CD4-positive, alpha-beta T cell treated with Interleukin-15 for 4 hours (primary cell): ENCODE data around the gene CTIF.

Experiments
- DNase-seq: peaks from one replicate; pipeline ENCODE4 v3.0.0-alpha.2; 2020; ENCODE audit warnings: low spot score

CTIF gene

GRCh38 chr18:48776641-48777025, 237.8 kb downstream of the CTIF start:
- DNase-seq = no peak

DNA sequence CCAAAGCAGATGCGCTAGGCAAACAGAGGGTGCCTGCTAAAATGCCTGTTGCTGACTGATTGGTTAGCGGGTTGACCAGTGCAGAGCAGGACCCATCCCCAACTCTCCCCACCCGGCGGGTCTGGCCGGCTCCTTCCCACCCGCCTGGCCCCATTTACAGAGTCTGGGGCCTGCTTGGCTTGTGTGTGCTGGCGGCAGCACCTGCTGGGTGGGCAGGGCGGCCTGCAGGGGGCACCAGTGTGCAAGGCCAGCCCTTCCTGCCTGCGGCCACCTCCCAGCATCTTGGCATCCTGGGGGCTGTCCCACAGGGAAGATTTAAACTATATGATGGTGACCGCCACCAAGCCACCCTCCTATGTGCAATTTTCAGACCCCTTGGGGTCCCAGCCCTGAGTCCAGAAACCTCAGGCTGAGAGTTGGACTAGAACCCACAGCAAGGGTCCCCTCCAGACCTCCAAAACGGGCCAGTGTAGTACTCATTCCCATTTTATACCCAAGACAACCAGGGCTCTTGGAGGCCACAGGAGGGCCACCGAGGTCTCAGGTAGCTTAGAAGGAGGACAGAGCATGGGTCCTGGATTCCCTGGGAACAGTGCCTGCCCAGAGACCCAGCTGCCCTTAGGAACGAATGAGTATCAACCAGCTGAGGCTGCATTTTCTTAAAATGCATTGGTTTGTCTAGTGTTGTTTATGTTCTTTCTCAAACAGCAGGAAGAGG, 238.4 kb downstream of the CTIF start:
- DNase-seq = peak; percentile 69

DNA sequence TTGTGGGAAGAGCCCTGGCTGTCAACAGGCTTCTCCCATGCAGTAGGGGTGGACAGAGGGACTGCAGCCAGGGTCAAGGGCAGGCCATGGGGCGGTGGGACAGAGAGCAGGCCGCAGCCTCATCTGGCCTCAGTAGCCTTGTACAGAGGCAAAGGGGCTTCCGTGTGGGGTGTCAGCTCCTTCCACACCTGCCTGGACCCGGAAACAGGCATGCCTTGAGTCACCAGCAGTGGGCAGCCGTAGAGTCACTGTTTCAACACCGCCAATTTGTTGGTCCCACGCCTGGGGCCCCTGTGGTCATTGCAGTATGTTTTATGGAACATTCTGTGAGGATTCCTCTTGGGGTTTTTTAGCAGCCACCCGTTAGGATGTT, 238.9 kb downstream of the CTIF start:
- DNase-seq = no peak

DNA sequence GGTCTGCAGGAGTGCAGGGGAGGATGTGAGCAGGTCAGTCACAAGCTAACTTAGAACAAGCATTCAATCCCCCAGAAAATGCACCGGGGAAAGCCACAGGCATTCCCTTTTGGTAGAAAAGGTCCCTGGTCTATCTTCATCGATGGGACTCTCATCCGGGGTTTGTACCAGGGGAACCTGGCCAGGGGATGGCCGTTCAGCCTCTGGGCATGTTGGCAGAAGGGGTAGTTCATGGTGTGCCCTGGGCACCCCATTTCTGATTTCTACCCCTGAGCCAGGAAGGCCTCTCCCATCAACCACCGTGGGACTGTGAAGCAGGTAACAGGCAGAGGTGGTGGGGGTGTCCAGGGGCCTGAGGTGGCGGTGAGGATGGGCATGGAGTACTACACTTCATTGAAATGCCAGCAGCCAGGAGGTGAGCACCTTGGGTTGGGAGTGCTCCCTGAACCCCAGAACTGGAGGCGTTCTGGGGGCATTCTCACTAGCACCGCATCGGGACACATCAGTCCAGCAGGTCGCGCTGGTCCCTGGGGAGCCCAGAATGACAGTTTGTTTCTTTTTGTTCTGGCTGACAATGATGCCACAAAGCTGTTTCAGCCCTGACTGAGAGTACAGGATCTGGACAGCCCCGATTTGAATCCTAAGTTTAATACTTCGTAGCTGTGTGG, 239.6 kb downstream of the CTIF start:
- no peak for DNase-seq

- DNase-seq = no peak
These were observed 240.6 kb downstream of the CTIF start for GRCh38 chr18:48779462-48779861.

DNA sequence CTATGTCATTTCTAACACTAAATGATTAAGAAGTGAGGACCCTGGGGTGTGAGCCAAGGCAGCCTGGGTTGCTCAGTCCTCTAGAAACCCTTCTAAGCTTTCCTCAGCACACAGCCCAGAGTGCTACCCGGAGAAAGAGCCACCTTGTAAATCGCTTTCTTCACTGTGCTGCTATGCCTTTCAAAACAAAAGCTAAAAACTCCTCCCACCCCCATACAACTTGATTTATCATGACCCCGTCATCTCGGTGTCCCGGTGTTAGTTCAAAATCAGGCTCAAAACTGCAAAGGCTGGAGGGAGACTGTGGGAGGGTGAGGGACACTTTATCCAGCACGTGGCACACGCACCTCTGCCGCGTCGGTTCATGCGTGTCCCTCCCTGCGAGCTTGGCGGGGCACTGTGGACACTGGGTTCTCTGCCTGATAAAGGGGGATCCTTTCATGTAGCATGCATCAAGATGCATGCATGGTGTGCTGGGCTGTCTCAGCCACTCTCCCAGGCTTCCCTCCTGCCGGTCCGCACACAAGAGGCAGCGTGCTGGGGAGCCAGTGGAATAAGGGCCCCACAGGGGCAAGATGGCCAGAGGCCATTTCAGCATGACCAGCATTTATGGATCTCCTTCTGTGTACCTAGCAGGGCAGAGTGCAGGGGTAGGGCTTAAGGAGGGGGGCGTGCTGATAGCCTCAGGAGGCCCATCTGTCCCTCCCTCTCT, 241.5 kb downstream of the CTIF start:
- DNase-seq = no peak

DNA sequence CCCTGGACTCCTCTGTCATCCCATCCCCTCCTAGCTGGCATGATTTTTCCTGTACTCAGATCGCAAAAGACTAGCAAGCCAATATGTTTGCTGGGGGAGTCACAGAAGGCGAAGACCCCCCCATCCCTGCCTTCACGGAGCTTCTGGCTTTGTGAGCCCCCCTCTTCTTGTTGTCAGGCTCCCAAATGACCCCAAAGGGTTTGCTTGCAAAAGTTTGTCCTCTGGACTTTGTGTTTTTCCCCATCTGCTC, 242.0 kb downstream of the CTIF start:
- DNase-seq = no peak

- DNase-seq = no peak
These were observed 242.5 kb downstream of the CTIF start for GRCh38 chr18:48781163-48781987.

DNA sequence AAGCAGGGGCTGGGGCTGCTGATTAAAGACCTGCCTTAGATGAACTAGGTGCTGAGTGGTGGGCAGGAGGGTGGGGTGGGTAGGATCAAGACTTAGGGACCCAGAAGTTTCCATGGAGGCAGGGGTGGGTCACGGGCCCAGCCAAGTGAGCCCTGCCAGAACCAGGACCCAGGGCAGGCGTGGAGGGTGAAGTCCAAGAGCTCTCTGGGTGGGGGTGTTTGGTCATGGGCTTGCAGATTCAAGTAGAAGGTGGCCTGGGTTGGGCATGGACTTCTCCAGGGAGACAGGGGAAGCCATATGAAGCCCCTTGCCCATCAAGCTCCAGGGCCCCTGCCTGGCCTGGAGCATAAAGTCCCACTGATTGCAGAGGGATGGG, 243.1 kb downstream of the CTIF start:
- no peak for DNase-seq

DNA sequence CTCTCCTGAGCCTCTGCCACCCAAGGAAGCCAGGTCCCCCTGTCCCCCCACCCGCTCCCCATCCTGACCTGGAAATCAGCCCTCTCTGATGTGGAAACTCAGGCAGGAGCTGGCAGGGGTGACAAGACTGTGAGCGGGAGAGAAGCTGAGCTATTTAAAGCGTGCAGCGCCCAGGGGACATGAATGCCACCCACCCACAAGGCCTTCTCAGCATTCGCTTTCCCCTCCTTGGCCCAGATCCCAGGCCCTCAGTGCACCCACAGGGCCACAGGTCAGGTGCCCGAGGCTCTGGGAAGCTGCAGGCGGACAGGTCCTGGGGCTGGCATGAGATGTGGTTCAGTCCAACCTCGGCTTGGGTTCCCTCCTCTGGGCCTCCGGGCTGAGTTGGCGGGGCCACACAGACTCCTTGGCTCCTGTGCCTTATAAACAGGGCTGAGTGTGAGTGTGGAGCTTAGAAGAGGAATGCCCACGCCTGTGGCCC, 243.6 kb downstream of the CTIF start:
- DNase-seq = no peak

DNA sequence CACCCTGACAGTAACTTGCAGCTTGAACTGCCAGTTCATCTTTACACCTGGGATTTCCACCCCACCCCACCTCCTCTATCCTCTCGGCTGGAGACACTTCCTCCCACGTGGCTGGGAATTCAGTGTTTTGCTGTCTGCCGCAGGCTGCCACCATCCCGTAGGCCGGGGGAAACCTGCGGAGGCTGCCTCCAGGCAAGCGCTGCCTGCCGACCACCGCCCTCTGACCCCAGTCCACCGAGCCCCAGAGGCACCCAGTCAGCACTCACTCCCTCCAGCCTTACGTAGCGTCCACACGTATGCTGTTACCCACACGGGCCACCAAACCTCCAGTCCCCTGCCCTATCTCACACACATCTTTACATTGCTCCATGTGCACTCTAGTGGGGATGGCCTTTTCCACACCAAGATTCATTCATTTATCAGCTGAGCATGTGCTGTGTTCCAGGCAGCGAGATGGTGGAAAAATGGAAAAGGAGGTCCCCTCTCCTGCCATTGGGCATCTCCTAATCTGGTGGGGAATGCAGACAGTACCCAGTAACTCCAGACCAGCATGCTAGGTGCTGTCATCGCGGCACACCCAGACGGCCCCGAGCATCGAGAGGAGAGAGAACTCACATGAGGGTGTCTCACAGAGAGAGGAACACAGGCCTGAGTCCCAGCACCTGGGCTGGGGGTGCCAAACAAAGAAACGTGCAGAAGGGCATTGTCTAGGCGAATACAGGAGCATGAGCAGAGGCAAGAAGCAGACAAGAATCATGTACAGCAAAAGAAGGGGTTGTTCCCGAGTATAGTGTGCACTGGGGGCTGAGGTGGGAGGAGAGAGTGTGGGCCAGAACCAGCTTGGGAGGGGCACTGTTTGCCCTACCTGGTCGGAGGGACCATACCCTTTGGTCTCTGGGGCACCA, 245.0 kb downstream of the CTIF start:
- no peak for DNase-seq

- DNase-seq = no peak
These were observed 245.8 kb downstream of the CTIF start for GRCh38 chr18:48784656-48785055.

- DNase-seq = peak; percentile 34
These were observed 246.3 kb downstream of the CTIF start for GRCh38 chr18:48785091-48785614.

GRCh38 chr18:48785736-48786454, 247.1 kb downstream of the CTIF start:
- no peak for DNase-seq

DNA sequence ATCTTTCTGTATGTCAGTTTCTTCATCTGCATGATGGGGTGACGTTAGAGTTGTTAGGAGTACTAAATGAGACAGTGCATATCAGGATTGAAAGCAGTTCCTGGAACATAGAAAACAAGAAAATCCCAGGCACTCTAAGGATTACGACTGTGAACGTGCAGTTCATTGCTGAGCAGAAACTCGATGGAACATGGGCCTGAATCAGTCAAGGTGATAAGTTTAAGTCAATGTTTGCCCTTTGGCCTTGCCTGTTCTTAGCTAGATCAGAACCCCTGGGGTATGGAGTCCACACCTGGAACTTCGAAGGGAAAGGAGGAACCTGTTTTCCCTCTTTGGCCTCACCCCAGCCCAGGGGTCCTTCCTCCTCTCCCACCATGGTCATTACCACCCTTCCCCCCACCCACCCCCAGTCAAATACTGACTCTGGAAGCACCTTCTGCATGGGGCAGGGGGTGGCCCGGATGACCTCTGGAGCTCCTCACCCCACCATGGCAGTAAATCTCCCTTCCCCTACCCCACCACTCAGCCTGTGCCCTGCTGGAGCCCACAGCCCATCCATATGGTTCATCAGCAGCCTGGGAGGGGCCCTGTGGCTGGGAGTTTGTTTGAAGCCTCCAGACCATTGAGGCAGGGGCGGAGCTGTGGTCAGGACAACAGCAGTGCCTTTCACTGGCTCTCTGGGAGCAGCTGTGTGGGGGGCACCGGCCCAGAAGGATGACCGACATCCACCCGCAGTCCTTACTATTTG, 247.8 kb downstream of the CTIF start:
- DNase-seq = no peak

- DNase-seq = no peak
These were observed 248.6 kb downstream of the CTIF start for GRCh38 chr18:48787203-48788151.

DNA sequence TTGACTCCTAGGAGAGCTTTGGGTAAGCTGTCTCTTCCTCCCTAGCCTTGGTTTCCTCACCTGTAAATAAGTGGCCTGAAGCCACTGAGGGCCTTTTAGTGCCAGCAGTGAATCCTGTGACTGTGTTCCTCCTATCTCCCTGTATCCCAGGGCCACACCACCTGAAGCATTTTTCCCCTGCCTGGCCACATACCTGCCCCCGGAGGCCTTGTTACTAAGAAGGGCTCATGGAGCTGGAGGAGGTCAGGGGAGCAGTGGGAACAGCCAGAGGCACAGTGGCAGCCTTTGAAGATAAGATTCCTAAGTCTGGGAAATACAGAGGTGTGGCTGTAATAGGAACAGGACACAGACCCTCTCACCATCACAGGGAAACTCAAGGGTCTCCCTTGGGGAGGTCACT, 249.5 kb downstream of the CTIF start:
- no peak for DNase-seq

DNA sequence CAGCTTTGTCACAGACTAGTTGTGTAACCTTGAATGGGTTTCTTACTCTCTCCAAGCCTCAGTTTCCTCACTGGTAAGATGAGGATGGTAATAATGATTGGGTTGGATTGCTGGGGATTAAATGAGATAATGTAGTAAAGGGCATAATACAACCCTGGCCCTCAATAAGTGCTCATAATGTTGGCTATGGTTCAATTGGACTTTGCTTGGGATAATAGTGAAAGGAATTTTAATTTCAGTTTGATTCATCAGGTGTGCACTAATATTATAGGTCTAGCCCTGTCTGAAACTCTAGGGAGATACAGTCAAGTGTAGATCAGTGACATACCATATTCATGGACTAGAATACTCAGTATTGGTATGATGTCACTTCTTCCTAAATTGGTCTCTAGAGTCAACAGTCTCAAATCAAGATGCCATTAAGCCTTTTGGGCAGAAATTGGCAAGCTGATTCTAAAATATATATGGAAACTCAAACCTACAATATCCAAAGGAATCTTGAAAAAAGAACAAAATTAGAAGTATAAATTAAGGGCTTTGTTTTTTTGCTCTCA, 250.5 kb downstream of the CTIF start:
- DNase-seq = no peak
